PC-3 (cell line): Measurements from ENCODE around the gene RNF141. TPM values are rescaled to one million over a fixed set of nuclear protein-coding genes. Genes with fewer than 3 reads are reported as not detected.

Experiments used
- ATAC-seq: fragments of 200-7000 bp; cut with Tn5 transposase; 2 replicates; pipeline ENCODE4 v1.9.1; 2020; ENCODE audit warnings: mild to moderate bottlenecking, moderate library complexity
- BruUV-seq: library from RNA; stranded (reverse); fragments of 400-500 nt; replicated peaks from 2 replicates; lab custom pipeline; 2021; lab: Mats Ljungman, UMichigan
- CTCF ChIA-PET: fragments of 300-600 bp; sonication (Branson Sonifier 250); formaldehyde crosslinking; loops from one replicate; lab custom pipeline; 2022; ENCODE audit warnings: antibody characterized with exemption; lab: Charles Lee
- POLR2A ChIA-PET: fragments of 300-600 bp; sonication (Branson Sonifier 250); formaldehyde crosslinking; loops from one replicate; lab custom pipeline; 2022; ENCODE audit warnings: antibody characterized with exemption; ENCODE audit not compliant: unreplicated experiment; lab: Charles Lee
- DNase-seq: peaks from one replicate; pipeline ENCODE4 v3.0.0-alpha.2; 2015
- H2AFZ ChIP-seq: fragments of 300-600 bp; sonication (generic); 2 replicates; pipeline ENCODE4 v1.6.0; 2016; ENCODE audit warnings: antibody characterized with exemption, low read length
- H3F3A ChIP-seq: fragments of 300-600 bp; sonication (generic); one replicate; pipeline ENCODE4 v1.6.0; 2017; ENCODE audit warnings: antibody characterized with exemption, low read length, control low read depth, mild to moderate bottlenecking; ENCODE audit not compliant: unreplicated experiment
- H3K27ac ChIP-seq: fragments of 300-600 bp; sonication (generic); 2 replicates; pipeline ENCODE4 v1.5.1; 2016; ENCODE audit warnings: mild to moderate bottlenecking, low read length
- H3K27me3 ChIP-seq: fragments of 300-600 bp; sonication (generic); 2 replicates; pipeline ENCODE4 v1.6.1; 2016; ENCODE audit warnings: low read length, mixed read lengths
- H3K36me3 ChIP-seq: fragments of 300-600 bp; sonication (generic); 2 replicates; pipeline ENCODE4 v1.6.1; 2016; ENCODE audit warnings: low read depth, mixed run types, low read length, mixed read lengths
- H3K4me1 ChIP-seq: fragments of 300-600 bp; sonication (generic); 2 replicates; pipeline ENCODE4 v1.5.1; 2016; ENCODE audit warnings: low read length; ENCODE audit not compliant: insufficient read depth
- H3K4me2 ChIP-seq: fragments of 300-600 bp; sonication (generic); 2 replicates; pipeline ENCODE4 v1.6.0; 2016; ENCODE audit warnings: low read length
- H3K4me3 ChIP-seq: fragments of 300-600 bp; sonication (generic); 2 replicates; pipeline ENCODE4 v1.5.1; 2016; ENCODE audit warnings: mild to moderate bottlenecking, low read length, mixed read lengths
- H3K79me2 ChIP-seq: fragments of 300-600 bp; sonication (generic); 2 replicates; pipeline ENCODE4 v1.6.1; 2017; ENCODE audit warnings: low read length, mixed read lengths
- H3K9ac ChIP-seq: fragments of 300-600 bp; sonication (generic); 2 replicates; pipeline ENCODE4 v1.6.0; 2016; ENCODE audit warnings: mild to moderate bottlenecking, low read length
- H3K9me2 ChIP-seq: fragments of 300-600 bp; sonication (generic); replicated peaks from 2 replicates; pipeline ENCODE4 v1.6.1; 2016; ENCODE audit warnings: mixed run types, low read length, mixed read lengths
- H3K9me3 ChIP-seq: fragments of 300-600 bp; sonication (generic); 2 replicates; pipeline ENCODE4 v1.6.1; 2016; ENCODE audit warnings: low read length, mixed read lengths
- H4K20me1 ChIP-seq: fragments of 300-600 bp; sonication (generic); 2 replicates; pipeline ENCODE4 v1.6.1; 2016; ENCODE audit warnings: low read length, mixed read lengths
- CTCF ChIP-seq: fragments of 300-600 bp; sonication (generic); conservative IDR thresholded peaks from 2 replicates; pipeline ENCODE4 v1.5.1; 2017; ENCODE audit warnings: antibody characterized with exemption, low read depth, mild to moderate bottlenecking, low read length
- EZH2 ChIP-seq: fragments of 300-600 bp; sonication (generic); IDR thresholded peaks from one replicate; pipeline ENCODE4 v1.6.1; 2017; ENCODE audit warnings: antibody characterized with exemption, mild to moderate bottlenecking, low read length; ENCODE audit not compliant: unreplicated experiment
- EZH2phosphoT487 ChIP-seq: fragments of 300-600 bp; sonication (generic); IDR thresholded peaks from 2 replicates; pipeline ENCODE4 v1.6.1; 2018; ENCODE audit warnings: mild to moderate bottlenecking, antibody characterized with exemption, low read length, borderline replicate concordance
- intact Hi-C: fragments of 100-400 bp; cut with micrococcal nuclease; formaldehyde crosslinking; loops from 2 replicates; pipeline ENCODE4 v1.9.0; 2023
- total RNA-seq: library from RNA; depleted of rRNA; stranded (reverse); fragments of >200 nt; gene quantifications from 2 replicates; pipeline ENCODE4 v1.2.3, GENCODE V29; 2014

The RNF141 gene
- total RNA-seq, 1 experiment from 2014 or later: 13.8 TPM

- CTCF ChIA-PET: no interaction called here
- H3K9ac ChIP-seq: no peak overlapping the region
- H3K36me3 ChIP-seq: no peaks in the 10 kb centered on the region
- H3K4me3 ChIP-seq: no peak overlapping the region
- BruUV-seq: no TSS peak
- TF ChIP-seq CTCF (no peak), EZH2phosphoT487 (no peak), EZH2 (no peak)
- POLR2A ChIA-PET: no interaction called here
- H3K4me2 ChIP-seq: no peak overlapping the region
- H3K27me3 ChIP-seq: no peaks in the 10 kb centered on the region
- intact Hi-C loops: no loop called here
- H4K20me1 ChIP-seq: no peaks in the 10 kb centered on the region
- H3K9me3 ChIP-seq: no peaks in the 10 kb centered on the region
- peaks cover 14% of the 10 kb centered on the region for H3K4me1 ChIP-seq
- DNase-seq: no peak
- no peaks in the 10 kb centered on the region for H3F3A ChIP-seq
- H3K79me2 ChIP-seq: no peaks in the 10 kb centered on the region
- H2AFZ ChIP-seq: no peak overlapping the region
- no peaks in the 10 kb centered on the region for H3K9me2 ChIP-seq
- ATAC-seq: no peak
- H3K27ac ChIP-seq: no peak overlapping the region
Observed at GRCh38 chr11:10573556-10573955, 32.6 kb upstream of the RNF141 start.

- BruUV-seq: no TSS peak
- H3K79me2 ChIP-seq: no peaks in the 10 kb centered on the region
- no peak for DNase-seq
- no peaks in the 10 kb centered on the region for H3K9me2 ChIP-seq
- H3K36me3 ChIP-seq: no peaks in the 10 kb centered on the region
- peaks cover 14% of the 10 kb centered on the region for H3K4me1 ChIP-seq
- H3K4me2 ChIP-seq: no peak overlapping the region
- H3K4me3 ChIP-seq: no peak overlapping the region
- no peak for ATAC-seq
- H4K20me1 ChIP-seq: no peaks in the 10 kb centered on the region
- no peak overlapping the region for H3K27ac ChIP-seq
- CTCF ChIA-PET: no interaction called here
- POLR2A ChIA-PET: no interaction called here
- TF ChIP-seq CTCF: no peak
- no peak for TF ChIP-seq EZH2
- TF ChIP-seq EZH2phosphoT487: no peak
- H3K9me3 ChIP-seq: no peaks in the 10 kb centered on the region
- no peak overlapping the region for H2AFZ ChIP-seq
- no peaks in the 10 kb centered on the region for H3K27me3 ChIP-seq
- intact Hi-C loops: no loop called here
- no peak overlapping the region for H3K9ac ChIP-seq
- H3F3A ChIP-seq: no peaks in the 10 kb centered on the region
Observed at GRCh38 chr11:10573028-10573427, 32.0 kb upstream of the RNF141 start.

- CTCF ChIA-PET: no interaction called here
- H3K4me3 ChIP-seq: no peak overlapping the region
- TF ChIP-seq EZH2phosphoT487: no peak
- DNase-seq (no peak), ATAC-seq (no peak)
- POLR2A ChIA-PET: no interaction called here
- no peak overlapping the region for H2AFZ ChIP-seq
- H3K9ac ChIP-seq: no peak overlapping the region
- no peaks in the 10 kb centered on the region for H3K9me2 ChIP-seq
- H3K4me1 ChIP-seq: peaks cover 14% of the 10 kb centered on the region
- H3F3A ChIP-seq: no peaks in the 10 kb centered on the region
- no peak overlapping the region for H3K4me2 ChIP-seq
- intact Hi-C loops: no loop called here
- H3K79me2 ChIP-seq: no peaks in the 10 kb centered on the region
- H3K36me3 ChIP-seq: no peaks in the 10 kb centered on the region
- no TSS peak for BruUV-seq
- no peaks in the 10 kb centered on the region for H4K20me1 ChIP-seq
- H3K9me3 ChIP-seq: no peaks in the 10 kb centered on the region
- no peak overlapping the region for H3K27ac ChIP-seq
- no peaks in the 10 kb centered on the region for H3K27me3 ChIP-seq
Observed at GRCh38 chr11:10572533-10572932, 31.5 kb upstream of the RNF141 start.
